MM.1S (cell line): ENCODE results near the gene CIT.

ENCODE experiments used
- DNase-seq: peaks from one replicate; pipeline ENCODE4 v3.0.0-alpha.2; 2015
- H2AFZ ChIP-seq: fragments of 300-600 bp; sonication (generic); 2 replicates; pipeline ENCODE4 v1.6.0; 2016; ENCODE audit warnings: antibody characterized with exemption, low read length
- H3F3A ChIP-seq: fragments of 300-600 bp; sonication (generic); 2 replicates; pipeline ENCODE4 v1.6.1; 2016; ENCODE audit warnings: mild to moderate bottlenecking, antibody characterized with exemption, low read length, moderate library complexity, mixed read lengths; ENCODE audit not compliant: insufficient read depth
- H3K27ac ChIP-seq: fragments of 300-600 bp; sonication (generic); 2 replicates; pipeline ENCODE4 v1.5.1; 2016; ENCODE audit warnings: mild to moderate bottlenecking, low read length
- H3K27me3 ChIP-seq: fragments of 300-600 bp; sonication (generic); replicated peaks from 2 replicates; pipeline ENCODE4 v1.6.0; 2016; ENCODE audit warnings: low read length; ENCODE audit not compliant: insufficient read depth
- H3K36me3 ChIP-seq: fragments of 300-600 bp; sonication (generic); replicated peaks from 2 replicates; pipeline ENCODE4 v1.6.1; 2016; ENCODE audit warnings: mild to moderate bottlenecking, low read length, mixed read lengths; ENCODE audit not compliant: insufficient read depth
- H3K4me1 ChIP-seq: fragments of 300-600 bp; sonication (generic); 2 replicates; pipeline ENCODE4 v1.6.1; 2016; ENCODE audit warnings: low read length, mixed read lengths
- H3K4me2 ChIP-seq: fragments of 300-600 bp; sonication (generic); 2 replicates; pipeline ENCODE4 v1.6.0; 2016; ENCODE audit warnings: low read depth, low read length
- H3K4me3 ChIP-seq: fragments of 300-600 bp; sonication (generic); 2 replicates; pipeline ENCODE4 v1.5.1; 2016; ENCODE audit warnings: low read length, mixed read lengths
- H3K79me2 ChIP-seq: fragments of 300-600 bp; sonication (generic); 2 replicates; pipeline ENCODE4 v1.6.1; 2016; ENCODE audit warnings: mixed run types, low read length, mixed read lengths
- H3K9ac ChIP-seq: fragments of 300-600 bp; sonication (generic); 2 replicates; pipeline ENCODE4 v1.6.1; 2016; ENCODE audit warnings: low read length, mixed read lengths
- H3K9me2 ChIP-seq: fragments of 300-600 bp; sonication (generic); replicated peaks from 2 replicates; pipeline ENCODE4 v1.6.1; 2016; ENCODE audit warnings: mild to moderate bottlenecking, low read length, mixed read lengths; ENCODE audit not compliant: insufficient read depth
- H3K9me3 ChIP-seq: fragments of 300-600 bp; sonication (generic); replicated peaks from 2 replicates; pipeline ENCODE4 v1.6.1; 2016; ENCODE audit warnings: mild to moderate bottlenecking, low read length, mixed read lengths; ENCODE audit not compliant: insufficient read depth
- H4K20me1 ChIP-seq: fragments of 300-600 bp; sonication (generic); 2 replicates; pipeline ENCODE4 v1.6.1; 2016; ENCODE audit warnings: mild to moderate bottlenecking, low read length, moderate library complexity, mixed read lengths; ENCODE audit not compliant: insufficient read depth
- CTCF ChIP-seq: fragments of 300-600 bp; sonication (generic); IDR thresholded peaks from 2 replicates; pipeline ENCODE4 v1.5.1; 2016; ENCODE audit warnings: antibody characterized with exemption, low read length, mixed read lengths
- EZH2 ChIP-seq: fragments of 300-600 bp; sonication (generic); optimal IDR thresholded peaks from 2 replicates; pipeline ENCODE3; 2017; ENCODE audit warnings: low read depth, mild to moderate bottlenecking, antibody characterized with exemption, low read length, mixed read lengths
- EZH2phosphoT487 ChIP-seq: fragments of 300-600 bp; sonication (generic); IDR thresholded peaks from 2 replicates; pipeline ENCODE4 v1.6.1; 2018; ENCODE audit warnings: antibody characterized with exemption, low read length

The CIT gene

DNA sequence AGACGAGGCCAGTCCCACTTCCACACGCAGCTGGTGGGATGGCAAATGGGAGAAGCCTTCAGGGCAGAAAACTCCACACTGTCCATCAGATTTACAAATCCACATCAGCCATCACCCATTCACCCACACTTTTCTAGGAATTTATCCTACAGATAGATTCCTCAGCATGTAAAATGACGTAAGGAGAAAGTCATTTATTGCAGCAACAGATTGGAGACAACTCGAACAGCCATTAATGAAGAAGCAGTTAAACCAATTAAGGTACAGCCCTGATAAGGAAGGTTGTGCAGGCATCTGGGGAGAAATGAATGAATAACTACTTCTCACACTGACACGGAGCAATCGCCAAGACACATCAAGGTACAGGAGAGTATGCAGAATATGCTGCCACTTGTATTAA is 183.0 kb downstream of the CIT start:
- Histone ChIP-seq H3F3A (no peaks in the 10 kb centered on the region), H3K27me3 (no peaks in the 10 kb centered on the region), H3K79me2 (no peaks in the 10 kb centered on the region), H3K9me2 (no peaks in the 10 kb centered on the region), H3K4me1 (no peaks in the 10 kb centered on the region), H3K9me3 (no peaks in the 10 kb centered on the region), H2AFZ (no peak overlapping the region), H3K4me3 (no peak overlapping the region), H4K20me1 (no peaks in the 10 kb centered on the region), H3K27ac (no peak overlapping the region), H3K4me2 (no peak overlapping the region), H3K9ac (no peak overlapping the region), H3K36me3 (no peaks in the 10 kb centered on the region)
- DNase-seq = no peak
- TF ChIP-seq EZH2 (no peak), EZH2phosphoT487 (no peak)

DNA sequence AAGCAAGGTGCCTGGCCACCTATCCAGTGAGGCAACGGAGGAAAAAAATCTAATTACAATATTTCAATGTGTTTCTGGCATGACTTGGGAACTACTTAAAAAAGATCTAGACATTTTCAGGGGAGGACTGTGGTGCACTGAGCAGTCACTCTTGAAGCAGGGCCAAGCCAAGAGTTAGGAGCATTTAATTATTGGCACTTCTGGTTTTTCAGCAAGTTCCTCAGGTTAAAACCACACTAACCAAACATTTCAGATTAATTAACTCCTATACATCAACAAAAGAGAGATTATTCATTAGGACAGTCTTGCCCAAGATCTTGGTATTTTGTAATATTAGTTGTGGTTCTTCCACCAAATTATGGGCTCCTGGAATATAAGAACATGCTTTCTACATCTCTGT is 183.6 kb downstream of the CIT start:
- H4K20me1 ChIP-seq = no peaks in the 10 kb centered on the region
- H3K4me2 ChIP-seq = no peak overlapping the region
- H3K4me3 ChIP-seq = no peak overlapping the region
- no peaks in the 10 kb centered on the region for H3K79me2 ChIP-seq
- H3K27me3 ChIP-seq = no peaks in the 10 kb centered on the region
- no peak overlapping the region for H3K9ac ChIP-seq
- H3K4me1 ChIP-seq = no peaks in the 10 kb centered on the region
- H3F3A ChIP-seq = no peaks in the 10 kb centered on the region
- no peak overlapping the region for H3K27ac ChIP-seq
- DNase-seq = no peak
- H3K9me2 ChIP-seq = no peaks in the 10 kb centered on the region
- TF ChIP-seq CTCF = no peak
- no peak overlapping the region for H2AFZ ChIP-seq
- H3K9me3 ChIP-seq = no peaks in the 10 kb centered on the region
- no peaks in the 10 kb centered on the region for H3K36me3 ChIP-seq

GRCh38 chr12:119692997-119693396 is 184.1 kb downstream of the CIT start:
- no peak overlapping the region for H3K4me2 ChIP-seq
- no peak overlapping the region for H3K27ac ChIP-seq
- TF ChIP-seq EZH2 (no peak), CTCF (no peak), EZH2phosphoT487 (no peak)

GRCh38 chr12:119692410-119692809 is 184.7 kb downstream of the CIT start:
- Histone ChIP-seq H3K27ac (no peak overlapping the region), H3K4me3 (no peak overlapping the region), H3K9me2 (no peaks in the 10 kb centered on the region), H3K27me3 (no peaks in the 10 kb centered on the region), H3K4me2 (no peak overlapping the region), H3K9ac (no peak overlapping the region), H3K79me2 (no peaks in the 10 kb centered on the region), H4K20me1 (no peaks in the 10 kb centered on the region), H3K9me3 (no peaks in the 10 kb centered on the region), H2AFZ (no peak overlapping the region), H3K36me3 (no peaks in the 10 kb centered on the region), H3K4me1 (no peaks in the 10 kb centered on the region), H3F3A (no peaks in the 10 kb centered on the region)
- no peak for DNase-seq
- TF ChIP-seq CTCF = no peak
- no peak for TF ChIP-seq EZH2
- no peak for TF ChIP-seq EZH2phosphoT487

More at GRCh38 chr12:119692997-119693396, 184.1 kb downstream of the CIT start:
- no peaks in the 10 kb centered on the region for H3K36me3 ChIP-seq
- no peaks in the 10 kb centered on the region for H3K9me3 ChIP-seq
- H3K27me3 ChIP-seq = no peaks in the 10 kb centered on the region
- H3K9ac ChIP-seq = no peak overlapping the region
- H4K20me1 ChIP-seq = no peaks in the 10 kb centered on the region
- H3F3A ChIP-seq = no peaks in the 10 kb centered on the region
- H3K4me3 ChIP-seq = no peak overlapping the region
- no peaks in the 10 kb centered on the region for H3K79me2 ChIP-seq
- no peaks in the 10 kb centered on the region for H3K9me2 ChIP-seq
- no peak for DNase-seq
- H2AFZ ChIP-seq = no peak overlapping the region
- no peaks in the 10 kb centered on the region for H3K4me1 ChIP-seq
